ENCODE data around the gene NYAP1. TPM values are rescaled to one million over a fixed set of nuclear protein-coding genes. Genes with fewer than 3 reads are reported as not detected.

Gene NYAP1
- 0.77 to 1.3 TPM (median 1.2 TPM) in 5 replicates for total RNA-seq (2022; extraction: Qiagen RNA extraction; ENCODE audit: low read depth)

GRCh38 chr7:100483722-100484672 is at the start of gene NYAP1:
TSS of gene NYAP1 (plus strand) at chr7:100483927. CDS start at chr7:100485312, 1,385 bp downstream.

DNA sequence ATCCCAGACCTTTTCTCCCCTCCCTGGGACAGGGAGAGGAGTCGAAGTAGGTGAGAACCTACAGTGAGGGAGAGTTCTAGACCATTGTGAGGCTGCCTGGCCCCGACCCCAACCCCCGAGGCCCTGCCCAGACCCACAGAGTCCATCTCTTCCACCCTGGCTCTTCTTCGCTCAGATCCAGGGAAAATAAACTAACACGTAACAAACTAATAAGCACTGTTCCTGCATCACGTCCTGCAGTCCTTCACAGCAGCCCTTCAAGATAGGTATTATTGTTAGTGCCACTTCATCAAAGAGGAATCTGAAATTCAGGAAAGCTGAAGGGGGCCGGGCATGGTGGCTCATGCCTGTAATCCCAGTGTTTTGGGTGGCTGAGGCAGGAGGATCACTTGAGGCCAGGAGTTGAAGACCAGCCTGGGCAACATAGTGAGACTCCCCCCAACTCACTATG is 19.5 kb upstream of the NYAP1 start, which contains the start of gene SPACDR:
Gene SPACDR (minus strand): TSS at position 51 of the 451 bp plus-strand sequence. CDS start 235 bp downstream, outside the sequence.

GRCh38 chr7:100478958-100479660 is 4.6 kb upstream of the NYAP1 start, which contains the start of gene TSC22D4:
TSS of gene TSC22D4 (minus strand) at chr7:100479214. CDS start at chr7:100478038, 1,176 bp downstream.

DNA sequence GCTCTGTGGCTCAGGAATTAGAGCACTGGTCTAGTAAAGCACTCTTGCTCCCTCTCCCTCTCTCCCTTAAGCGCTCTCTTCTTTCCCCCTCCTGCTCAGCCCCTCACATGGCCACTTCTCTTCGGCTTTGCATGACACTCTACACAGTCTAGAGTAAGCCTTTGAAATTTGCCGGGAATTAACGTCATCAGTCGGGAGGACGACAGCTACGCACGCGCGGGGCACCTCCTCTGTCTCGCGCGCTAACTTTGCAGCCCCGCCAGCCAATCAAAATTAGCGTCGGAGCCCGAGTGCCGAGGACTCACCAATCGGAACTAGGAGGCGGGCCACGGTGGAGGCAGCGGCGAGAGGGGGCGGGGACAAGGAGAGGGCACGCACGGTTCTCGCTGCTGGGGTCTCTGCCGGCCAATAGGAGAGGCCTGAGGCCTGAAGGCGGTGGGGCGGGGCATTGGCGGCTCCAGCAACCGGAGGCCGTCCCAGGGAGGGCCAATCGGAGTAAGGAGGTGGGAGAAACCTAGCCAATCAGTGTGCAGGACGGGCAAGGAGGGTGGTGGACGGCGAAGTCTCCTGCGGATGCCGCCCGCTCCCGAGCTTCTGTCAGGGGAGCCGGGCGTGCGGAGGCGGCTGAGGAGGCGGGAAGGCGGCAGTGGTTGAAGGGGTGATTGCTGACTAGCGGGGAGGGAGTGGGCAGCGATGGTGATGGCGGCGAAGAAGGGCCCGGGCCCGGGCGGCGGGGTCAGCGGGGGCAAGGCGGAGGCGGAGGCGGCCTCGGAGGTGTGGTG is 55.1 kb downstream of the NYAP1 start, which contains the start of gene AGFG2:
Gene AGFG2 (plus strand): TSS at position 550 of the 782 bp plus-strand sequence. CDS start 144 bp downstream, at position 694.

Other genes starting within 250 kb of the NYAP1 start
- not detected in 5 replicates for gene SPDYE3, start 176.2 kb upstream of the NYAP1 start, total RNA-seq (2022; extraction: Qiagen RNA extraction; ENCODE audit: low read depth)
- gene PILRB, start 125.8 kb upstream of the NYAP1 start, total RNA-seq (2022; extraction: Qiagen RNA extraction; ENCODE audit: low read depth) = 25.8 to 35.2 TPM (median 31.2 TPM) in 5 replicates
- 4.0 to 6.4 TPM (median 5.4 TPM) in 5 replicates for gene PILRA, start 110.4 kb upstream of the NYAP1 start, total RNA-seq (2022; extraction: Qiagen RNA extraction; ENCODE audit: low read depth)
- 0.91 to 1.7 TPM (median 1.6 TPM) in 5 replicates for gene ZCWPW1, start 55.2 kb upstream of the NYAP1 start, total RNA-seq (2022; extraction: Qiagen RNA extraction; ENCODE audit: low read depth)
- gene MEPCE, start 54.1 kb upstream of the NYAP1 start, total RNA-seq (2022; extraction: Qiagen RNA extraction; ENCODE audit: low read depth) = 41.3 to 51.2 TPM (median 46.2 TPM) in 5 replicates
- 34.2 to 53.7 TPM (median 51.8 TPM) in 5 replicates for gene PPP1R35, start 47.4 kb upstream of the NYAP1 start, total RNA-seq (2022; extraction: Qiagen RNA extraction; ENCODE audit: low read depth)
- gene SPACDR, start 19.7 kb upstream of the NYAP1 start, total RNA-seq (2022; extraction: Qiagen RNA extraction; ENCODE audit: low read depth) = 0.60 to 0.96 TPM (median 0.77 TPM) in 4 of 5 replicates, not detected in the other
- gene TSC22D4, start 4.7 kb upstream of the NYAP1 start, total RNA-seq (2022; extraction: Qiagen RNA extraction; ENCODE audit: low read depth) = 30.8 to 38.7 TPM (median 35.0 TPM) in 5 replicates
- gene AGFG2, start 55.3 kb downstream of the NYAP1 start, total RNA-seq (2022; extraction: Qiagen RNA extraction; ENCODE audit: low read depth) = 11.3 to 15.4 TPM (median 12.6 TPM) in 5 replicates
- gene SAP25, start 90.0 kb downstream of the NYAP1 start, total RNA-seq (2022; extraction: Qiagen RNA extraction; ENCODE audit: low read depth) = 0.61 to 0.85 TPM (median 0.71 TPM) in 5 replicates
- 10.6 to 16.3 TPM (median 15.0 TPM) in 5 replicates for gene LRCH4, start 102.2 kb downstream of the NYAP1 start, total RNA-seq (2022; extraction: Qiagen RNA extraction; ENCODE audit: low read depth)
- gene FBXO24, start 102.4 kb downstream of the NYAP1 start, total RNA-seq (2022; extraction: Qiagen RNA extraction; ENCODE audit: low read depth) = 0.14 to 0.60 TPM (median 0.35 TPM) in 5 replicates
- 6.2 to 12.4 TPM (median 7.8 TPM) in 5 replicates for gene PCOLCE, start 118.4 kb downstream of the NYAP1 start, total RNA-seq (2022; extraction: Qiagen RNA extraction; ENCODE audit: low read depth)
- gene MOSPD3, start 128.6 kb downstream of the NYAP1 start, total RNA-seq (2022; extraction: Qiagen RNA extraction; ENCODE audit: low read depth) = 16.2 to 22.1 TPM (median 19.5 TPM) in 5 replicates
- gene TFR2, start 157.6 kb downstream of the NYAP1 start, total RNA-seq (2022; extraction: Qiagen RNA extraction; ENCODE audit: low read depth) = 2.6 to 3.4 TPM (median 2.9 TPM) in 5 replicates
- not detected in 5 replicates for gene ACTL6B, start 172.5 kb downstream of the NYAP1 start, total RNA-seq (2022; extraction: Qiagen RNA extraction; ENCODE audit: low read depth)
- 165 to 268 TPM (median 251 TPM) in 5 replicates for gene GNB2, start 189.8 kb downstream of the NYAP1 start, total RNA-seq (2022; extraction: Qiagen RNA extraction; ENCODE audit: low read depth)
- 16.1 to 22.5 TPM (median 17.8 TPM) in 5 replicates for gene GIGYF1, start 210.3 kb downstream of the NYAP1 start, total RNA-seq (2022; extraction: Qiagen RNA extraction; ENCODE audit: low read depth)
- gene POP7, start 222.2 kb downstream of the NYAP1 start, total RNA-seq (2022; extraction: Qiagen RNA extraction; ENCODE audit: low read depth) = 72.6 to 107 TPM (median 103 TPM) in 5 replicates
- 0.03 TPM in 1 of 5 replicates, not detected in the others for gene EPO, start 236.5 kb downstream of the NYAP1 start, total RNA-seq (2022; extraction: Qiagen RNA extraction; ENCODE audit: low read depth)
- not detected in 5 replicates for gene ZAN, start 249.7 kb downstream of the NYAP1 start, total RNA-seq (2022; extraction: Qiagen RNA extraction; ENCODE audit: low read depth)